Astrocyte of the spinal cord (primary cell): Measurements from ENCODE around the gene COG2.
A peak's percentile ranks its signal among the peaks of the same experiment; 100 is the strongest.

ENCODE experiments used
- DNase-seq: peaks from one replicate; pipeline ENCODE4 v3.0.0; 2011; ENCODE audit warnings: low read depth, low spot score
- H3K4me3 ChIP-seq: 2 replicates; pipeline ENCODE4 v1.5.1; 2011; ENCODE audit warnings: low read depth, mild to moderate bottlenecking, low read length, moderate library complexity
- CTCF ChIP-seq: IDR thresholded peaks from 2 replicates; pipeline ENCODE4 v1.5.1; 2012; ENCODE audit warnings: low read depth, mild to moderate bottlenecking, low read length, inconsistent platforms
- in situ Hi-C: cut with HindIII; loops from 2 replicates; pipeline ENCODE4 v1.10.0; 2017; ENCODE audit warnings: low sequenced_read_pairs

Gene COG2

GRCh38 chr1:230679825-230680224, 37.5 kb downstream of the COG2 start:
- no peak overlapping the region for H3K4me3 ChIP-seq
- in situ Hi-C loops: no loop called here
- no peak for TF ChIP-seq CTCF
- no peak for DNase-seq

GRCh38 chr1:230680300-230681025, 38.2 kb downstream of the COG2 start:
- DNase-seq: no peak
- H3K4me3 ChIP-seq: no peak overlapping the region
- in situ Hi-C loops: no loop called here
- TF ChIP-seq CTCF: no peak

- no peak for TF ChIP-seq CTCF
- in situ Hi-C loops: no loop called here
- peak; percentile 86 for DNase-seq
Observed at GRCh38 chr1:230681599-230681998, 39.3 kb downstream of the COG2 start.

DNA sequence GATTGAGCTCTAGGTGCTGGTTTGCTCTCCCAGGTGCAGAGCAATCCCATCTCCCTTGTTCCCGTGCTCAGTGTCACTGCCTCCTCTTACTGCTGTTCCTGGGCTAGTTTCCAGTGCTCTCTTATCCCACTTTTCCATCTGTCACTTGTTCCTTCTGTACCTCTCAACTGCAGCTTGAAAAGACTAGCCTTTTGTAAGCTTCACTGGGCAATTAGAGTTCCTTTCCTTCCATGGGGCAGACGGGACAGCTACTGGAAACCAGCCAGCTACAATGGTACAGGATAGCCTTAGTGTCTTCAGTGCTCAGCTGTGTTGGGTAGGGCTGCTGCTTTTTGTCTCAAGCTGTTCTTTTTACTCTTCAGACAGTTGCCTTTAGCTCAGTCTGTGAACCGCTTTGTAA, 40.0 kb downstream of the COG2 start:
- no peak overlapping the region for H3K4me3 ChIP-seq
- DNase-seq: peak; percentile 7
- no peak for TF ChIP-seq CTCF
- in situ Hi-C loops: no loop called here

More at GRCh38 chr1:230681599-230681998, 39.3 kb downstream of the COG2 start:
- no peak overlapping the region for H3K4me3 ChIP-seq

DNA sequence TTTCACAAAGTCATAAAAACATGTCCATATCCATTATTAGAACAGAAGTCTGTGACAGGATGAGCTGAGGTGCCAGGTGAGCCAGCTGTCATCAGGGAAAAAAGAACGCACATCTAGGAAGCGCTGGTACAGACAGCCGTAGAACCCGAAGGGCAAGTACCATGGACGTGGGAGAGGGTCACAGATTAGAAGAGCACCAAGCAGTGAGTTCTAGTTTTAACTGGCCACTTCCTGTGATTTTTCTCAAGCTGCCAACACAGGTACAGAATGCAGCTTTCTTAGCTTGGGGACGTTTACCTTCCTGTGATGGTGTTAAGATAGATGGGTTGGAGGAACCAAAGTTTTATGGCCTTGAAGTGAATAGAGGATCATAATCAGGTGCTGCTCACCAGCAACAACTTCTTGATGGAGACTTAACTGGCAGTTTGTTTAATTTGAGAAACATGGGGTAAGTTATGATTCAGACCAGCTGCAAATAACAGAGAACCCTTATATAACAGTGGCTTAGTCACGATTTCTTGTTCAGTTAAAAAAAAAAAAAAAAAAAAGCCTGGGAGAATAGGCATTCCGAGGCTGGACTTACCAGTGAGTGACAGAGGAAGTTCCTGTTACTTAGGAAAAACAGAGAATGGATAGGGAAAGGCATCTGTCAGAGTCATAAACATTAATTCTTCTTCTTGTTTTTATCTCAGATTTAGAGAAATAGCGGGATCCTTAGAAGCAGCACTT, 40.8 kb downstream of the COG2 start:
- peak; percentile 29 for DNase-seq
- no peak for TF ChIP-seq CTCF
- H3K4me3 ChIP-seq: no peak overlapping the region
- in situ Hi-C loops: no loop called here

DNA sequence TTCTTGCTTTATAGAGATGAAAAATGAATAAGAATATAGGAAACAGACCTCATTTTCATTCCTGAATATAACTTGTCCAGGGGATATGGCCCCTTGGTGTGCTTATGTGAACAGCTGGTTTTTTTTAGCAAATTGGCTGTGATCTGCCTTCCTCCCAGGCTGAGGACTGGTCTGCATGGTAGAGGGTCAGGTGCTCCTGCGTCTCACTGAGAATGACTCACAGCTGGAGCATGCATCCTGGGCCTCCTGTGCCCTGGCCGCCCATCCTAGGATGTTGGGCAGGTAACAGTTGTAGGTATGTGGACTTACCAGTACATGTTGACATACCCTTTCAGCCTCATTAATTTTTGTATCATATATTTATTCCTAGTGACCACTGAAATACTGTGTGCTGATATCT, 41.9 kb downstream of the COG2 start:
- DNase-seq: no peak
- no peak for TF ChIP-seq CTCF

More for the DNA sequence above, 41.9 kb downstream of the COG2 start:
- H3K4me3 ChIP-seq: no peak overlapping the region
- in situ Hi-C loops: no loop called here
